Mesothelial cell of epicardium (in vitro differentiated cells): ENCODE results near the gene ABI3. TPM values are rescaled to one million over a fixed set of nuclear protein-coding genes. Genes with fewer than 3 reads are reported as not detected.

Experiments used
- DNase-seq, 2 experiments: peaks; one replicate each; pipeline ENCODE4 v3.0.0; 2021; ENCODE audit warnings: low spot score in 2 of 2; ENCODE audit not compliant: unreplicated experiment in 2 of 2
- H3K27ac Mint-ChIP-seq: 2 replicates; pipeline ENCODE4 v1.8.0; 2021; ENCODE audit warnings: mixed read lengths
- H3K27me3 Mint-ChIP-seq: 2 replicates; pipeline ENCODE4 v1.8.0; 2021; ENCODE audit warnings: low read depth, mixed read lengths
- H3K36me3 Mint-ChIP-seq: 2 replicates; pipeline ENCODE4 v1.8.0; 2021; ENCODE audit warnings: mixed read lengths
- H3K4me1 Mint-ChIP-seq: 2 replicates; pipeline ENCODE4 v1.8.0; 2021; ENCODE audit warnings: mixed read lengths
- H3K4me3 Mint-ChIP-seq: 2 replicates; pipeline ENCODE4 v1.8.0; 2021; ENCODE audit warnings: mild to moderate bottlenecking, moderate library complexity, mixed read lengths
- H3K9me3 Mint-ChIP-seq: 2 replicates; pipeline ENCODE4 v1.8.0; 2021; ENCODE audit warnings: mixed read lengths
- total RNA-seq: library from RNA; stranded (reverse); gene quantifications from 3 replicates; pipeline ENCODE4 v1.2.1, GENCODE V29; 2021
- TF ChIP-seq, protein P1 (sequence below): fragments of 200-600 bp; sonication (generic); IDR thresholded peaks from one replicate; pipeline ENCODE4 v1.5.0; 2021; ENCODE audit warnings: antibody characterized with exemption; ENCODE audit not compliant: unreplicated experiment

ABI3 gene
- total RNA-seq, 1 donor from 2014 or later = 0.69 TPM

DNA sequence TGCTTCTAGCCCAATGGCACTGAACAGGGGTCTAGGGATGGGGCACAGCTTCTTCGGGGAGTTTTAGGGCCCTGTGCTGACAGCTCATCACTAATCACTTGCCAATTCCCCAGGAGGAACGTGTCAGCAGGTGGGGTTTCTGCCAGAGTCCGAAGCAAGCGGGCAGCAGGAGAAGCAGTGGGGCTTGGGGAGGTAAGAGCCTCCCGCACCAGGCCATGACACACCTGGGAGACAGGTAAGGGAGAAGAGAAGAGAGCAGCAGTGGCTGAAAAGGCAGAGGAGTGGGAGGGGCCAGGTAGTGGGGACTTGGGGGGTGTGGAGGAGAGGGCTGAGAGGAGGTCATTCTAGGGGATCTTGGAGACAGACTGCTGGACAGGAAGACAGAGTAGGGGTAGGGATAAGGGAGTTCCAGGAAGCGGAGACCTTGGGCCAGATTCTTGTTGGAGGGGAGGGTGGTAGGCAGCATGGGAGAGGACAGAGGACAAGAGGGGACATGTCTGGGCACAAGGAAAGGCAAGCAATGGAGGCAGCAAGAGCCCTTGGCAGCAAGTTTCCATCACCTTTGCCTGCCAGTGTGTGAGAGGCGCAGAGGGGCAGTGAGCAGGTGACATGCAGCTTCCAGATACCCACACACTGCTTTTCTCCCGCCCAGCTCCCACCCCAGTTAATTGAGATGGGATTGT lies 15.2 kb downstream of the ABI3 start:
- TF ChIP-seq, protein P1, sequence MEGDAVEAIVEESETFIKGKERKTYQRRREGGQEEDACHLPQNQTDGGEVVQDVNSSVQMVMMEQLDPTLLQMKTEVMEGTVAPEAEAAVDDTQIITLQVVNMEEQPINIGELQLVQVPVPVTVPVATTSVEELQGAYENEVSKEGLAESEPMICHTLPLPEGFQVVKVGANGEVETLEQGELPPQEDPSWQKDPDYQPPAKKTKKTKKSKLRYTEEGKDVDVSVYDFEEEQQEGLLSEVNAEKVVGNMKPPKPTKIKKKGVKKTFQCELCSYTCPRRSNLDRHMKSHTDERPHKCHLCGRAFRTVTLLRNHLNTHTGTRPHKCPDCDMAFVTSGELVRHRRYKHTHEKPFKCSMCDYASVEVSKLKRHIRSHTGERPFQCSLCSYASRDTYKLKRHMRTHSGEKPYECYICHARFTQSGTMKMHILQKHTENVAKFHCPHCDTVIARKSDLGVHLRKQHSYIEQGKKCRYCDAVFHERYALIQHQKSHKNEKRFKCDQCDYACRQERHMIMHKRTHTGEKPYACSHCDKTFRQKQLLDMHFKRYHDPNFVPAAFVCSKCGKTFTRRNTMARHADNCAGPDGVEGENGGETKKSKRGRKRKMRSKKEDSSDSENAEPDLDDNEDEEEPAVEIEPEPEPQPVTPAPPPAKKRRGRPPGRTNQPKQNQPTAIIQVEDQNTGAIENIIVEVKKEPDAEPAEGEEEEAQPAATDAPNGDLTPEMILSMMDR = no peak
- H3K27ac Mint-ChIP-seq = no peak overlapping the region
- H3K4me1 Mint-ChIP-seq = peaks cover 10% of the 10 kb centered on the region
- no peak overlapping the region for H3K4me3 Mint-ChIP-seq
- H3K9me3 Mint-ChIP-seq = no peaks in the 10 kb centered on the region
- no peaks in the 10 kb centered on the region for H3K36me3 Mint-ChIP-seq
- peaks cover 91% of the 10 kb centered on the region for H3K27me3 Mint-ChIP-seq
- DNase-seq = no peak

DNA sequence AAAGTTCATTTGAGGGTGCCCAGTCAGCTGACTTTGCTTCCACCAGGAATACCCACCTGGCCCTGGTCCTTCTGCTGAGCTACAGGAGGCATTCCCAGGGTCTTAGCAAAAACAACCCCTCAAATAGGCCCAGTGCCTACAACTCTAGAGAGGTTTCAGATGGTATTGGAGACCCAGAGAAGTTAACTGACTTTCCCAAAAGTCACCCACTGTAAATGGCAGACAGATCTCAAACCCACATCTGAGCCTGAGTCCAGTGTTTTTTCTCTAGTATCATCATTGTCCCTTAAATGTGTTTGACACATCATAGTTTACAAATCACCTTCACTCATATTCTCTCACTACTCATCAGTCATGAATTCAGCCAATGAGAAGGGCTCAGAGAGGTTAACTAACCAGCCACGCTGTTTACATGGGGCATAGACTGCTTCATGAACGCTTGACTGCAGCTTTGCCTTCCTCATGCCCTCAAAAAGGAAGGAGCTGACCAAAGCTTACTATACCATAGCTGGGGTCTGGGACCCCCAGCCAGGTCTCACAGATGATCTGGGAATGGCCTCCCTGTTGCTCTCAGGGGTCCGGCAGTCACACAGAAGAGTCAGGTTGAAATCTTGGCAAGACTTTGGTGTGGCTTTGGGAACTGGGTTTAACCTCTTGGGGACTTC lies 16.4 kb downstream of the ABI3 start:
- no peak overlapping the region for H3K4me3 Mint-ChIP-seq
- DNase-seq = no peak
- TF ChIP-seq, protein P1 = no peak
- H3K27ac Mint-ChIP-seq = no peak overlapping the region
- H3K27me3 Mint-ChIP-seq = peaks cover 97% of the 10 kb centered on the region
- no peaks in the 10 kb centered on the region for H3K9me3 Mint-ChIP-seq
- H3K36me3 Mint-ChIP-seq = no peaks in the 10 kb centered on the region
- H3K4me1 Mint-ChIP-seq = peaks cover 11% of the 10 kb centered on the region

DNA sequence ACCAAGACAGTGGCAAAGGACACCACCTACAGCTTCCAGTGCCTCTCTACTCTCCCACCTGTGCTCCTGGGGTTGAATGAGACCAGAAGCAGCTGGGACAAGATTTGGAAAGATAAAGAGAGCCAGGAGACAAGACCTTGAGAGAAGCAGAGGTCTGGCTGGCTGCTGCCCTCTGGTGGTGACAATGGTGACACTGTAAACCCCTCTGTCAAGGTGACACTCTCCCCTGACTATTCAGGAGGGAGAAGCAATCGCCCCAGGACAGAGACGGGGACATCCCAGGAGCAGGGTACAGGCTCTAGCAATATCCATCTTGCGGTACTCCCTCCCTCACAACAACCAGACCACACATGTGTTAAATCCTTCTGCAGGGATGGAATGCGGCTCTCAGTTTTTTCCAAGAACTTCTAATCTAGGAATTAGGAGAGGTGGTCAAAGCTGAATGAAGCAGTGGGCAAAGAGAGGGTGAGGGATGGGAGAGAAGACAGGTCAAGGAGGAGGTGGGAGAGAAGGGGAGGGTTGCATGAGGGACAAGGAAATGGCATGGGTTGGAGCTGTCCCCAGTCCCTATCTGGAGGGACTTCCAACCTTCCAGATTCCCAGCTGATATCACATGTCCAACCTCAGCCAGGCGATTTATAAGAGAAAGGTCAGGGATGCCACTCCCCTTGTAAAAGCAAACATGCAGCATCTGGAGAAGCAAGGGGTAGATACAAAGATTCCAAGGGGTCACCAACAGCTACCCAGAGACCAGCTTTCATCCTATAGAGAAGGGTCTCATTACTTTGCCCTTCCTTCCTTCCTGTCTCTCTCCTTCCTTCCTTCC lies 17.1 kb downstream of the ABI3 start:
- Mint-ChIP-seq H3K36me3 (no peaks in the 10 kb centered on the region), H3K9me3 (no peaks in the 10 kb centered on the region)
- DNase-seq = peak in 1 of 2 experiments; percentile 77

DNA sequence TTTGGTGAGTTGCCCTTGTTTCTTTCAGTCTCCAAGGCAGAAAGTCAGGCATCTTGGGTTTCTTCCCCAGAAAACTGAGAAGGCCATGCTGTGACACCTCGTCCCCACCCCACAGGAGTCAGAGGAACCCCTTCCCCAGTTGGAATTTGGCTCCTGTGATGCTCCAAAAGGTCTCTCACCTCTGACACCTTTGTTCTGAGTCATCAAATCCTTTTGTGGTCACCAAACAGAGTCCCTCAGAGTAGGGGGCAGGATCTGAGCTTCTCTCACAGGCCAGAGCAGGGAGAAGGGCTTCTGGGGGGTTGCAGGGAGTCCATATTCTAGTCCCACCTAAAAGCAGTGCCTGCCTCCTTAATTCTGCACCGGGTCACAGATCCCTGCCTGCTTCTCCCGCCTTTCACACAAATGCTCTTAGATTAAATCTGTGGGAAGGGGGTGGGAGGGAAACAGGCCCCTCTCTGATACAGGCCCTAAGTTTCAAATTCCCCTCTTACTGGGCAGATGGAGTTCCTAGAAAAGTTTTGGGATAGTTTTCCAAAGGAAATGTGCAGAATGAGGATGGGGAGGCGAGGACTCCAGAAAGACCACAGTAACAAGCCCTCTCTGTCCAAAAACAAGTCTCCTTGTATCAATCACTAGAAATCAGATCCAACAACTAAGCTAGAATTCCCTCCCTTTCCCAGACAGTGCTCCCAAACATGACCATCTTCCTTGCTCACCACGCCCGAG lies 18.7 kb downstream of the ABI3 start:
- Mint-ChIP-seq H3K9me3 (no peaks in the 10 kb centered on the region), H3K4me1 (peaks cover 5% of the 10 kb centered on the region), H3K27ac (no peak overlapping the region), H3K36me3 (no peaks in the 10 kb centered on the region), H3K4me3 (peak overlapping the region; percentile 55), H3K27me3 (peaks cover 82% of the 10 kb centered on the region)
- no peak for DNase-seq
- TF ChIP-seq, protein P1 = no peak

More for the DNA sequence above, 17.1 kb downstream of the ABI3 start:
- Mint-ChIP-seq H3K4me3 (no peak overlapping the region), H3K4me1 (peaks cover 11% of the 10 kb centered on the region), H3K27me3 (peaks cover 91% of the 10 kb centered on the region), H3K27ac (no peak overlapping the region)
- TF ChIP-seq, protein P1 = peak; percentile 65
